ENCODE measurements around the gene OR4K14. TPM values are rescaled to one million over a fixed set of nuclear protein-coding genes. Genes with fewer than 3 reads are reported as not detected.
"Not testable (repeated sequence)": the region's sequence is repeated elsewhere in the genome, so short reads cannot be mapped to it uniquely, and the experiment has no call there.

Gene OR4K14, protein sequence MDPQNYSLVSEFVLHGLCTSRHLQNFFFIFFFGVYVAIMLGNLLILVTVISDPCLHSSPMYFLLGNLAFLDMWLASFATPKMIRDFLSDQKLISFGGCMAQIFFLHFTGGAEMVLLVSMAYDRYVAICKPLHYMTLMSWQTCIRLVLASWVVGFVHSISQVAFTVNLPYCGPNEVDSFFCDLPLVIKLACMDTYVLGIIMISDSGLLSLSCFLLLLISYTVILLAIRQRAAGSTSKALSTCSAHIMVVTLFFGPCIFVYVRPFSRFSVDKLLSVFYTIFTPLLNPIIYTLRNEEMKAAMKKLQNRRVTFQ
- total RNA-seq = not detected in 2 replicates

DNA sequence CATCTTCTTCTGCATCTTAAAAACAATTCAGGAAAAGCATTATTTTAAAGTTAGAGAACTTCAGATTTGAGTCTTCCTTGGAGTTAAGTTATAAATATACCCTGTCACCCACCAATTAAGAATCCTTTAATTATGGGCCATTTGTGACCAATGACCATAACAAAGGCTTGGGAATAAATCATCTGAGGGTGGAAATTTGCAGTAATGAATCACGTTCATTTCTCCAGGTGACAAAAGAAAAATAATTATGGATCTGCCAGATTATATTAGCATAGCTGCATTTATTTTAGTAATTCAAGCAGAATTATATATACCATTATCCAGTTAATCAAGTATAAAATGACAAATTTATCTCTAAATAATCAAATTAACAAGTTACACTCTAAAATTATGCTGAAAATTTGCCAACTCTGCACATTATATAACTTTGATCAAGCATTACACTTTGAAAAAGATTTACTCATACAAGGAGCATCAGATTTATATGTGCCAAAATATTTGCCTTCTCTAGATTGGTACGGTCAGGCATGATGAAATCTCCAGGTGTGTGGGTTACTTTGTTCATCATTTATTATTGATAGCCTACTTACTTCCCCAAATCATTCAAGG lies at the start of gene OR4K14:
TSS of gene OR4K14 (minus strand) at position 51 of the 609 bp plus-strand sequence. CDS start 4,114 bp downstream, outside the sequence.
- intact Hi-C loops (cut with micrococcal nuclease) = no loop called here

DNA sequence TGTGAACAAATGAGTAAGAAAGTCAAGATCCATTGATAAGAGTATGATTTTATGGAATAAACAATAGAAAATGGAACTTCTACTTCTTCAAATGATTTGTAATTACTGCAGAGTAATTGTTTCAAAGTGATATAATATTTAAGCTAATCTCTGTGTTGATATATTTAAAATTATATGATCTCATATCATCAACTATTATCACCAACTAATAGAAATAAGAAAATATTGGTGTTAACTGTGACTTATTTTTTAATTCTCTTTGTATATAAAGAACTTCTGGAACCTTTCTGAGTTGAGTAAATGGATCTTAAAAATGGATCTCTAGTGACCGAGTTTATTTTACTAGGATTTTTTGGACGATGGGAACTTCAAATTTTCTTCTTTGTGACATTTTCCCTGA lies 40.6 kb upstream of the OR4K14 start, which contains the start of gene OR4L1:
TSS of gene OR4L1 (plus strand) at position 301 of the 400 bp plus-strand sequence. CDS start at position 301, 0 bp downstream.
- intact Hi-C loops (cut with micrococcal nuclease) = no loop called here

DNA sequence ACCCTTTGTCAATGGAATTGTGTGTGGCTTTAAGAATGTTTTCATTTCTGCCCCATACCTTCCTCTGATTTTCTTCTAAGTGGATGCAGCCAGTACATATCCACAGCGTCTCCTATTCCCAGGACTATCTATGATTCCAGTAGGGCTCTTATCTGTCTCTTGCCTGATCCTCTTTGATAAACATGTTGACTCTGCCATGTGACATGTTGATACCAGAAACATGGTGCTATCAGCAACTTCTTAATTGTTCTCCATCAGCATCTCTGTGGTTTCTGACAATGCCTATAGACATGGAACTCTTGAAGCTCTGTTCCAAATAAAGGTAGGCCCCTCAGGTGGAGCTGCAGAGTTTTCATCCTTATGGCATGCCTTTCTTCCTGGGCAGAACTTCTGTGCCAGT lies 29.1 kb upstream of the OR4K14 start:
- intact Hi-C loops (cut with micrococcal nuclease) = no loop called here

DNA sequence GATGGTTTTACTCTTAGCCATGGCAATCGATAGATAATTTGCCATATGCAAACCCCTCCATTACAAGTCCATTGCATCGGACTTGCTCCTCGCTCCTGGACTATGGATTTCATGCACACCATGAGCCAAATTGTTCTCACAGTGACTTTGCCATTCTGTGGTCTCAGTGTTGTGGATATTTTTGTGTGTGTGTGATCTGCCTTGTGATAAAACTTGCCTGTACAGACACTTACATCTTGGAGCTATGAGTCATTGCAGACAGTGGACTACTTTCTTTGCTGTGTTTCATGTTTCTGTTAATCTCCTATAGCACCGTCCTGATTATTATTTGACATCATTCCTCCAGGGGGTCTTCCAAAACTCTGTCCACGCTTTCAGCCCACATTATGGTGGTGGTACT lies 25.1 kb upstream of the OR4K14 start:
- intact Hi-C loops (cut with micrococcal nuclease) = no loop called here

DNA sequence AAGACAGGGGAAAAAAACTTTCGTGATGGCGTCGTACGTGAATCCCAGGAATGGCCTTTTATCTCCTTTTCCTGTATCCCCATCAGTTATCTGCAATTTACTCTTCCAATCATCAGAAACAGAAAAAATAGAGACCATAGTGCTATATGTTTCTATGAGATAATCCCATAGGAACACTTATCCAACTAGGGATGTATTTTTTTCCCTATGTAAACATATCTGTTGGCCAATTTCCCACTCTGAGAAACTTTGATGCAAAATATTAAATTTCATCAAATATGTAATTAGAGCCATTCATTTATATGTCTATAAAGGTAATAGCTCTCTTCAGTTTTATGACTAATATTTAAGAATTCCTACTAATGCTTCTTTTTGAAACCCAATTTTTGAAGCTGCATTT lies 16.8 kb upstream of the OR4K14 start, which contains the start of gene OR4K13:
TSS of gene OR4K13 (minus strand) at position 101 of the 400 bp plus-strand sequence. CDS start 1,280 bp downstream, outside the sequence.
- intact Hi-C loops (cut with micrococcal nuclease) = no loop called here

DNA sequence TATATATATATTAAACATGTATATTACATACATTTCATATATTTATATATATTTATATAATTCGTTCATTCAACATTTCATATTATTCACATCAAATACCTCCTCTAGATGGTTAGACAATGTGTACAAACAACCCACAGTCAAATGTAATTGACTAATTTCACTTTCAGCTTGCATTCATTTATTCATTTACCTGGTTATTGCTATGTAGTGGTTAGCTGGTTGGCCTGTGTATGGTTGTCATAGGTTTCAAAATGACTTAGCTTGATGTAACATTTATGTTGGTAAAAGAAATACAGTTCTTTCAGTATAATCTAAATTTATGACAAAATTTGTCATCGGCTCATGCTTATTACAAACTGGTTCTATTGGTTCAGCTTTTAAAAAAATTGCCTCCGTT lies 16.3 kb upstream of the OR4K14 start:
- intact Hi-C loops (cut with micrococcal nuclease) = no loop called here

DNA sequence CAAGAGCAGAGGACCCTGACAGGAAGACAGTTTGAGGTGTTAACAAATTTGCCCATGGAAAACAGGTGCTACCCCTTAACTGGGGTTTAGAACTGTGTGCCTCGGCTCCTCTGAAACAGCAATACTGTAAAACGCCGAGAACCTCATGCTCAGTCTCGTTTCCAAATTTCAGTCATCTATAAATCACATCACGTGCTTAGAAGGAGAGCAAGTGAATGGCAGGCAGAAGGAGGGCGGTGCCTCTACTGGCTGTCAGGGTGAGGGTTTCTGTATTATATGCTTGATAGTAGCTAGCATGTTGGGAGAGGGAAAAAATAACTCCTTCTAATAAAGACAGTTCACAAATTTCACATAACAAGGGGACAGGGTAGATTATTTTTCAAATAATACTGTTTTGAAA lies 12.0 kb upstream of the OR4K14 start:
- intact Hi-C loops (cut with micrococcal nuclease) = no loop called here

DNA sequence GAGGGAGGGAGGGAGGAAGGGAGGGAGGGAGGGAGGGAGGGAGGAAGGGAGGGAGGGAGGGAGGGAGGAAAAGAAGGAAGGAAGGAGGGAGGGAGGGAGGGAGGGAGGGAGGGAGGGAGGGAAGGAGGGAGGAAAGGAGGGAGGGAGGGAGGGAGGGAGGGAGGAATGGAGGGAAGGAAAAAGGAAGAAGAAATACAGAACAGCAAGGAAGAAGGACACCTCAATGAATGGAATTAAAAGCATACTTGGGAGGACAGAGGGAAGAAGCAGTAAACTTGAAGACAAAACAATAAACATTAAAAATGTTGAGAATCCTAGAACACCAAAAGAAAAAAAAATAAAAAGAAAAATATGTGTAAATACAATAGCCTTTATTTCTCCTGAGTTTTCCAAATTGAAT lies 11.0 kb downstream of the OR4K14 start:
- intact Hi-C loops (cut with micrococcal nuclease) = no loop called here

DNA sequence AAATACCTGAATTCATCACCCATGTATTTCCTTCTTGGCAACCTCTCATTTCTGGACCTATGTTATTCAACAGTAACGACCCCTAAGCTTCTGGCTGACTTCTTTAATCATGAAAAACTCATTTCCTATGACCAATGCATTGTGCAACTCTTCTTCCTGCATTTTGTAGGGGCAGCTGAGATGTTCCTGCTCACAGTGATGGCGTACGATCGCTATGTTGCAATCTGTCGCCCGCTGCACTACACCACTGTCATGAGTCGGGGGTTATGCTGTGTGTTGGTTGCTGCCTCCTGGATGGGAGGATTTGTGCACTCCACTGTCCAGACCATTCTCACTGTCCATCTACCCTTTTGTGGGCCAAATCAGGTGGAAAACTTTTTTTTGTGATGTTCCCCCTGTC lies 16.8 kb downstream of the OR4K14 start:
- intact Hi-C loops (cut with micrococcal nuclease) = no loop called here

DNA sequence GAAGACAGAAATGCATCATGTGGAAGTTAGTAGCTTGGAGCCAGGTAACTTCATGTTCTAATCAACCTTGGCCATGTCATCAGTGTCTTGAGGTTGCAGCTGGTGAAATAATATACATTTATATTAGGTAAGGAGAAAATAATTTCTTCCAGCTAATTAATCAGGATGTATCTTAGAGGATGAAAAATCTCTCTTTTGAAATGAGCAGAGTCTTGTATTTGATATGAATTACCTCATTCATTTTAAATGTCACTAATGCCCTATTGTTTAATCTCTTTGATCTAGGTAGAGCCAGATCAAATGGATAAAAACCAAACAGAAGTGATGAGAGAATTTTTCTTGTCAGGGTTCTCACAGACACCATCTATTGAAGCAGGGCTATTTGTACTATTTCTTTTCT lies 17.2 kb downstream of the OR4K14 start, which contains the start of gene OR4Q2:
TSS of gene OR4Q2 (plus strand) at position 301 of the 400 bp plus-strand sequence.
- intact Hi-C loops (cut with micrococcal nuclease) = no loop called here

DNA sequence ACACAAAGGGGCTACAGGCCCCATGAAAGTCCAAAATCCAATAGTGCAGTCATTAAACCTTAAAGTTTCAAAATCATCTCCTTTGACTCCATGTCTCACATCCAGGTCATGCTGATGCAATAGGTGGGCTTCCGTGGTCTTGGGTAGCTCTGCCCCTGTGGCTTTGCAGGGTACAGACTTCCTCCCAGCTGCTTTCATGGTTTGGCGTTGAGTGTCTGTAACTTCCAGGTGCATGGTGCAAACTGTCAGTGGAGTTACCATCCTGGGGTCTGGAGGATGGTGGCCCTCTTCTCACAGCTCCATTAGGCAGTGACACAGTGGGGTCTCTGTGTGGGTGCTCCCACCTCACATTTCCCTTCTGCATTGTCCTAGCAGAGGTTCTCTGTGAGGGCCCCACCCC lies 25.7 kb downstream of the OR4K14 start:
- intact Hi-C loops (cut with micrococcal nuclease) = no loop called here

DNA sequence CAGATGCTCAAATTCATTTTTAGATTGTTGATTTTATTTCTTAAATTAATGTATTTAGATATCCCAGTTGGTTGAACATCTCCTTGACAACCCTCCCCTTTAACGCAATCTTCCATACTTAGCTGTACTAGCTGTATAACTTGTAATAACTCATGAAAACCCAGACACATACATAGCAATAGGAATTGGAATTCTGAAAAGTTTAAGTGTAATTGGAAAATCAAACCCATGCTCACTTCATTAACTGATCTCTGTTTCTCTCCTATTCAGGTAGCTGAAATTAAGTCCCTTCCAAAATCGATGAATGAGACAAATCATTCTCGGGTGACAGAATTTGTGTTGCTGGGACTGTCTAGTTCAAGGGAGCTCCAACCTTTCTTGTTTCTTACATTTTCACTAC lies 43.8 kb downstream of the OR4K14 start, which contains the start of gene OR4K15:
TSS of gene OR4K15 (plus strand) at position 301 of the 400 bp plus-strand sequence. CDS start at position 301, 0 bp downstream.
- intact Hi-C loops (cut with micrococcal nuclease) = no loop called here

DNA sequence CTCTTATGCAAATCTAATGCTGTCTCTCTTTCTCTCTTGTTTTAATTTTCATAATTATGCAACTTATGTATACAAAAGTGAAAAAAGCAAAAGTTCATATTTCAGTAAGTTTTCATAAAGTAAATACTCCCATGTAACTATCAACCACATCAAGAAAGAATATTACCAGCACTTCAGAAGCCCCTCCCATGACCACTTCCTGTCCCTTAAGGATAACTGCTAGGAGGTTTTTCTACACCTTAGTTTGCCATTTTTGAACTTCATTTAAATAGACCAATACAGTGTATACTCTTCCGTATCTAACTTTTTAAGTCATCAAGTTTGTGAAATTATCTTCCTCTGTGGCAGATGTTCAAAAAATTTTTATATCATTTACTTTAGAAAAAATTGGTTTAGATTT lies 44.3 kb downstream of the OR4K14 start:
- intact Hi-C loops (cut with micrococcal nuclease) = no loop called here

DNA sequence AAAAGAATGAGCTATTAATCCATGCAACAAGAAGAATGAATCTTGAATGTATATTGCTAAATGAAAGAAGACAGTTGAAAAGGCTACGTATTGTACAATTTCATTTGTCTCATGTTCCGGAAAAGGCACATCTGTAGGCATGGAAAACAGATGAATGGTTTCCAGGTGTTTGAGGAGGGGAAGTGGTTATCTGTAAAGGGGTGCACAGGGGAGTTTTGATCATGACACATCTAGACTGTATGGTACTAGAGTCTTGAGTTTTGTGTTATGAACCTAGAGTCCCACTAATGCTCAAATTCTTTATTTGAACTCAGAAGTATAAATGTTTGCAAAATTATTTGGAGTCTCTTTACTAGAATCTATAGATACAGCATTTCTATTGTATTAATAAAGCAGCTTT lies 49.4 kb downstream of the OR4K14 start:
- intact Hi-C loops (cut with micrococcal nuclease) = not testable (repeated sequence)

Other genes starting within 250 kb of the OR4K14 start
- not detected in 2 replicates for gene OR4M1, start 245.8 kb downstream of the OR4K14 start, total RNA-seq
- gene OR4N2, start 215.5 kb downstream of the OR4K14 start, total RNA-seq = not detected in 2 replicates
- not detected in 2 replicates for gene OR4K2, start 144.2 kb downstream of the OR4K14 start, total RNA-seq
- gene OR4K5, start 98.7 kb downstream of the OR4K14 start, total RNA-seq = not detected in 2 replicates
- not detected in 2 replicates for gene OR4K1, start 88.4 kb downstream of the OR4K14 start, total RNA-seq
- gene OR4K15, start 43.7 kb downstream of the OR4K14 start, total RNA-seq = not detected in 2 replicates
- not detected in 2 replicates for gene OR4Q2, start 17.1 kb downstream of the OR4K14 start, total RNA-seq
- not detected in 2 replicates for gene OR4K13, start 16.7 kb upstream of the OR4K14 start, total RNA-seq
- not detected in 2 replicates for gene OR4L1, start 40.7 kb upstream of the OR4K14 start, total RNA-seq
- not detected in 2 replicates for gene OR4K17, start 91.4 kb upstream of the OR4K14 start, total RNA-seq
- gene OR4N5, start 119.5 kb upstream of the OR4K14 start, total RNA-seq = not detected in 2 replicates
- gene OR11G2, start 171.6 kb upstream of the OR4K14 start, total RNA-seq = not detected in 2 replicates
- gene OR11H6, start 204.4 kb upstream of the OR4K14 start, total RNA-seq = not detected in 2 replicates
- not detected in 2 replicates for gene OR11H7, start 209.7 kb upstream of the OR4K14 start, total RNA-seq
- not detected in 2 replicates for gene OR11H4, start 220.0 kb upstream of the OR4K14 start, total RNA-seq

Measured in T-helper 2 cell treated with Interferon-gamma antibody and Interleukin-4, amounts not matched to agents 100 ng/mL and 5 ng/mL, for 36 hours (primary cell).